ENCODE measurements around the gene IGF2R. TPM values are rescaled to one million over a fixed set of nuclear protein-coding genes. Genes with fewer than 3 reads are reported as not detected.

IGF2R gene
- total RNA-seq, 1 donor from 2014 or later = 105 TPM

GRCh38 chr6:160154471-160154870 lies 185.6 kb downstream of the IGF2R start:
- H3K27ac Mint-ChIP-seq (ENCODE audit: unreplicated experiment) = no peak overlapping the region
- TF ChIP-seq, protein P1, sequence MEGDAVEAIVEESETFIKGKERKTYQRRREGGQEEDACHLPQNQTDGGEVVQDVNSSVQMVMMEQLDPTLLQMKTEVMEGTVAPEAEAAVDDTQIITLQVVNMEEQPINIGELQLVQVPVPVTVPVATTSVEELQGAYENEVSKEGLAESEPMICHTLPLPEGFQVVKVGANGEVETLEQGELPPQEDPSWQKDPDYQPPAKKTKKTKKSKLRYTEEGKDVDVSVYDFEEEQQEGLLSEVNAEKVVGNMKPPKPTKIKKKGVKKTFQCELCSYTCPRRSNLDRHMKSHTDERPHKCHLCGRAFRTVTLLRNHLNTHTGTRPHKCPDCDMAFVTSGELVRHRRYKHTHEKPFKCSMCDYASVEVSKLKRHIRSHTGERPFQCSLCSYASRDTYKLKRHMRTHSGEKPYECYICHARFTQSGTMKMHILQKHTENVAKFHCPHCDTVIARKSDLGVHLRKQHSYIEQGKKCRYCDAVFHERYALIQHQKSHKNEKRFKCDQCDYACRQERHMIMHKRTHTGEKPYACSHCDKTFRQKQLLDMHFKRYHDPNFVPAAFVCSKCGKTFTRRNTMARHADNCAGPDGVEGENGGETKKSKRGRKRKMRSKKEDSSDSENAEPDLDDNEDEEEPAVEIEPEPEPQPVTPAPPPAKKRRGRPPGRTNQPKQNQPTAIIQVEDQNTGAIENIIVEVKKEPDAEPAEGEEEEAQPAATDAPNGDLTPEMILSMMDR (IDR thresholded peaks at IDR 0.05; ENCODE audit: partially characterized antibody, unreplicated experiment) = no peak
- no peaks in the 10 kb centered on the region for H3K9me3 Mint-ChIP-seq (ENCODE audit: unreplicated experiment)
- no peak for DNase-seq
- H3K27me3 Mint-ChIP-seq (ENCODE audit: unreplicated experiment) = peaks cover 4% of the 10 kb centered on the region
- peaks cover 9% of the 10 kb centered on the region for H3K36me3 Mint-ChIP-seq (ENCODE audit: unreplicated experiment)
- H3K4me1 Mint-ChIP-seq (ENCODE audit: low read depth, unreplicated experiment) = no peaks in the 10 kb centered on the region
- H3K4me3 Mint-ChIP-seq (ENCODE audit: unreplicated experiment) = no peak overlapping the region

DNA sequence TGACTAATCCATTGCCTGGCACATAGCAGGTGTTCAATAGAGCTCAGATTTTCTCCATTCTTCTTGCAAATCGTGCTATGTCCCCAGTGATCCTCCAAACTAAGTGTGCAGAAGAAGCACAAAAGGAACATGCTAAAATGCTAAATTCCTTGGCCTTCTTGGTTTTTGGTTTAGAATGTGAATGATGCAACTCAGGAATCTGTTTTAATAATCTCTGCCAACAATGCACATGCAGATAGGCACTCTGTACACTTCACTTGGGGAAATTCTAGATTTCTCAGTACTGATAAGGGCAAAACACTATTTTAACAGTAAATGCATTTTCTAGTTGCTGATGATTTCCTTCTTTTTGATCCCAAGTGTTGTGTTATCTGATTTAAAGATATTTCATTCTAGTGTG lies 188.0 kb downstream of the IGF2R start:
- TF ChIP-seq, protein P1 (IDR thresholded peaks at IDR 0.05; ENCODE audit: partially characterized antibody, unreplicated experiment) = no peak
- Mint-ChIP-seq H3K4me1 (ENCODE audit: low read depth, unreplicated experiment) (peaks cover 10% of the 10 kb centered on the region), H3K36me3 (ENCODE audit: unreplicated experiment) (peaks cover 3% of the 10 kb centered on the region), H3K4me3 (ENCODE audit: unreplicated experiment) (no peak overlapping the region), H3K9me3 (ENCODE audit: unreplicated experiment) (peaks cover 3% of the 10 kb centered on the region), H3K27me3 (ENCODE audit: unreplicated experiment) (peaks cover 2% of the 10 kb centered on the region), H3K27ac (ENCODE audit: unreplicated experiment) (no peak overlapping the region)
- no peak for DNase-seq

GRCh38 chr6:160160450-160160849 lies 191.6 kb downstream of the IGF2R start:
- no peak for DNase-seq
- Mint-ChIP-seq H3K4me1 (ENCODE audit: low read depth, unreplicated experiment) (peaks cover 10% of the 10 kb centered on the region), H3K36me3 (ENCODE audit: unreplicated experiment) (no peaks in the 10 kb centered on the region), H3K27me3 (ENCODE audit: unreplicated experiment) (peaks cover 2% of the 10 kb centered on the region), H3K9me3 (ENCODE audit: unreplicated experiment) (peaks cover 3% of the 10 kb centered on the region), H3K4me3 (ENCODE audit: unreplicated experiment) (no peak overlapping the region), H3K27ac (ENCODE audit: unreplicated experiment) (no peak overlapping the region)
- TF ChIP-seq, protein P1 (IDR thresholded peaks at IDR 0.05; ENCODE audit: partially characterized antibody, unreplicated experiment) = no peak

Other genes starting within 250 kb of the IGF2R start
- gene WTAP, start 241.6 kb upstream of the IGF2R start, total RNA-seq (ENCODE audit: unreplicated experiment) = 108 TPM
- gene ACAT2, start 207.0 kb upstream of the IGF2R start, total RNA-seq (ENCODE audit: unreplicated experiment) = 228 TPM
- gene TCP1, start 179.5 kb upstream of the IGF2R start, total RNA-seq (ENCODE audit: unreplicated experiment) = 254 TPM
- gene MRPL18, start 178.6 kb upstream of the IGF2R start, total RNA-seq (ENCODE audit: unreplicated experiment) = 45.4 TPM
- not detected for gene PNLDC1, start 168.8 kb upstream of the IGF2R start, total RNA-seq (ENCODE audit: unreplicated experiment)
- gene MAS1, start 78.1 kb upstream of the IGF2R start, total RNA-seq (ENCODE audit: unreplicated experiment) = not detected
- gene SLC22A1, start 152.7 kb downstream of the IGF2R start, total RNA-seq (ENCODE audit: unreplicated experiment) = 2.2 TPM